GM23338 (cell line): ENCODE measurements around the gene MIB2. TPM values are rescaled to one million over a fixed set of nuclear protein-coding genes. Genes with fewer than 3 reads are reported as not detected.

Experiments
- ATAC-seq: fragments of 200-7000 bp; cut with Tn5 transposase; 3 replicates; pipeline ENCODE4 v1.9.1; 2020
- DNase-seq: peaks from one replicate; pipeline ENCODE4 v3.0.0-alpha.2; 2015; ENCODE audit warnings: low spot score
- H2AFZ ChIP-seq: fragments of 200-600 bp; sonication (generic); 2 replicates; pipeline ENCODE4 v1.8.0; 2016; ENCODE audit warnings: antibody characterized with exemption, mild to moderate bottlenecking, moderate library complexity
- H3F3A ChIP-seq: fragments of 200-600 bp; sonication (generic); replicated peaks from 2 replicates; pipeline ENCODE4 v1.8.0; 2017; ENCODE audit warnings: antibody characterized with exemption, mixed run types, low read depth
- H3K27ac ChIP-seq: fragments of 200-600 bp; sonication (generic); 2 replicates; pipeline ENCODE4 v1.6.1; 2016; ENCODE audit warnings: low read depth
- H3K27me3 ChIP-seq: fragments of 200-600 bp; sonication (generic); 2 replicates; pipeline ENCODE4 v1.8.0; 2016; ENCODE audit warnings: mild to moderate bottlenecking, mixed run types, moderate library complexity; ENCODE audit not compliant: insufficient read depth
- H3K36me3 ChIP-seq: fragments of 200-600 bp; sonication (generic); 2 replicates; pipeline ENCODE4 v1.8.0; 2016; ENCODE audit warnings: mild to moderate bottlenecking; ENCODE audit not compliant: insufficient read depth
- H3K4me1 ChIP-seq: fragments of 200-600 bp; sonication (generic); 2 replicates; pipeline ENCODE4 v1.8.0; 2016; ENCODE audit warnings: mild to moderate bottlenecking, moderate library complexity; ENCODE audit not compliant: insufficient read depth
- H3K4me2 ChIP-seq: fragments of 200-600 bp; sonication (generic); 2 replicates; pipeline ENCODE4 v1.7.1; 2017; ENCODE audit warnings: mixed run types
- H3K4me3 ChIP-seq: fragments of 200-600 bp; sonication (generic); 2 replicates; pipeline ENCODE4 v1.6.1; 2016; ENCODE audit warnings: mixed run types
- H3K79me2 ChIP-seq: fragments of 200-600 bp; sonication (generic); replicated peaks from 2 replicates; pipeline ENCODE4 v1.8.0; 2017; ENCODE audit warnings: mild to moderate bottlenecking; ENCODE audit not compliant: insufficient read depth
- H3K9me2 ChIP-seq: fragments of 200-600 bp; sonication (generic); 2 replicates; pipeline ENCODE4 v1.8.0; 2017; ENCODE audit not compliant: insufficient read depth
- H4K20me1 ChIP-seq: fragments of 200-600 bp; sonication (generic); replicated peaks from 2 replicates; pipeline ENCODE4 v1.8.0; 2017; ENCODE audit warnings: mild to moderate bottlenecking; ENCODE audit not compliant: insufficient read depth
- H3K27ac Mint-ChIP-seq: 2 replicates; pipeline ENCODE4 v1.8.0; 2020; ENCODE audit warnings: inconsistent platforms, mild to moderate bottlenecking, moderate library complexity, mixed read lengths
- H3K27me3 Mint-ChIP-seq: 3 replicates; pipeline ENCODE4 v1.8.0; 2022; ENCODE audit warnings: low read depth, mild to moderate bottlenecking, moderate library complexity, mixed read lengths, inconsistent platforms; ENCODE audit not compliant: insufficient read depth, poor library complexity
- H3K36me3 Mint-ChIP-seq: 3 replicates; pipeline ENCODE4 v1.8.0; 2021; ENCODE audit warnings: low read depth, mild to moderate bottlenecking, inconsistent platforms, moderate library complexity, mixed read lengths
- H3K4me1 Mint-ChIP-seq: 3 replicates; pipeline ENCODE4 v1.8.0; 2020; ENCODE audit warnings: mild to moderate bottlenecking, inconsistent platforms, mixed read lengths
- H3K4me3 Mint-ChIP-seq: 3 replicates; pipeline ENCODE4 v1.8.0; 2021; ENCODE audit warnings: moderate library complexity, mild to moderate bottlenecking, inconsistent platforms, mixed read lengths
- H3K9me3 Mint-ChIP-seq: 3 replicates; pipeline ENCODE4 v1.8.0; 2020; ENCODE audit warnings: moderate library complexity, mild to moderate bottlenecking, inconsistent platforms, mixed read lengths
- CREB1 ChIP-seq: fragments of 250-450 bp; sonication (Bioruptor Pico); IDR thresholded peaks from 2 replicates; pipeline ENCODE4 v1.5.0; 2020; ENCODE audit warnings: low read depth, mild to moderate bottlenecking, moderate library complexity
- CTCF ChIP-seq, 2 experiments: fragments of 200-600 bp in 1 of 2; sonication (generic) in 1 of 2; conservative IDR thresholded peaks; 2 replicates each; pipeline versions ENCODE4 v1.5.1 to v1.6.1; 2016 to 2017; ENCODE audit warnings: antibody characterized with exemption in 2 of 2, low read depth in 2 of 2, mild to moderate bottlenecking in 2 of 2, moderate library complexity in 1 of 2
- polyA plus RNA-seq: library from polyadenylated mRNA; unstranded; fragments of >200 nt; fragmentation: Nextera tagmentation; extraction: Ambion mirVana; gene quantifications from 2 replicates; pipeline ENCODE4 v1.2.1, GENCODE V29; 2016
- total RNA-seq: library from RNA; depleted of rRNA; stranded (reverse); fragments of >200 nt; shearing (Covaris generic); gene quantifications from 2 replicates; pipeline ENCODE4 v1.2.3, GENCODE V29; 2014; rRNA removed

The MIB2 gene
- total and polyA plus RNA-seq, 2 experiments from 2014 or later = 82.6 to 104 TPM

- no peak overlapping the region for H2AFZ ChIP-seq
- ATAC-seq = peak; percentile 72
- peaks cover 17% of the 10 kb centered on the region; the same call in 1 of the 2 replicates for H4K20me1 ChIP-seq
- H3K27ac ChIP-seq = peak overlapping the region; percentile 80; the same call in 1 of the 2 replicates
- Mint-ChIP-seq H3K27ac (peak overlapping the region; percentile 94), H3K4me1 (peaks cover 33% of the 10 kb centered on the region), H3K27me3 (peaks cover 15% of the 10 kb centered on the region), H3K9me3 (no peaks in the 10 kb centered on the region), H3K36me3 (peaks cover 9% of the 10 kb centered on the region), H3K4me3 (peak overlapping the region; percentile 16; the same call in 1 of the 3 replicates)
- H3K4me2 ChIP-seq = peak overlapping the region; percentile 51; the same call in 1 of the 2 replicates
- H3K79me2 ChIP-seq = peaks cover 60% of the 10 kb centered on the region
- DNase-seq = peak; percentile 70
- no peak overlapping the region for H3K4me3 ChIP-seq
- TF ChIP-seq CTCF (conservative IDR thresholded peaks at IDR 0.05; ENCODE audit: low read depth in 2 of 2) (peak; percentile 50 to 62), CREB1 (CRISPR knock-in tag) (no peak)
- peaks cover 11% of the 10 kb centered on the region; the same call in 1 of the 2 replicates for H3F3A ChIP-seq
- no peaks in the 10 kb centered on the region for H3K36me3 ChIP-seq
- no peaks in the 10 kb centered on the region for H3K9me2 ChIP-seq
- peaks cover 3% of the 10 kb centered on the region for H3K4me1 ChIP-seq
- no peaks in the 10 kb centered on the region for H3K27me3 ChIP-seq
These were observed 63.5 kb downstream of the MIB2 start for GRCh38 chr1:1678581-1679380.

Other genes with a start within 250 kb of the MIB2 start
- 156 and 167 TPM in 2 replicates for gene AURKAIP1, start 240.3 kb upstream of the MIB2 start, total RNA-seq
- gene AURKAIP1, start 240.3 kb upstream of the MIB2 start, polyA plus RNA-seq = 355 and 369 TPM in 2 replicates
- gene CCNL2, start 216.2 kb upstream of the MIB2 start, total RNA-seq = 146 and 147 TPM in 2 replicates
- gene CCNL2, start 216.2 kb upstream of the MIB2 start, polyA plus RNA-seq = 99.4 and 115 TPM in 2 replicates
- gene MRPL20, start 208.2 kb upstream of the MIB2 start, total RNA-seq = 158 and 173 TPM in 2 replicates
- gene MRPL20, start 208.2 kb upstream of the MIB2 start, polyA plus RNA-seq = 319 and 344 TPM in 2 replicates
- 1.7 and 1.8 TPM in 2 replicates for gene ANKRD65, start 194.2 kb upstream of the MIB2 start, total RNA-seq
- 1.6 and 2.6 TPM in 2 replicates for gene ANKRD65, start 194.2 kb upstream of the MIB2 start, polyA plus RNA-seq
- gene VWA1, start 179.8 kb upstream of the MIB2 start, total RNA-seq = 21.9 and 31.5 TPM in 2 replicates
- 7.2 and 7.9 TPM in 2 replicates for gene VWA1, start 179.8 kb upstream of the MIB2 start, polyA plus RNA-seq
- gene ATAD3C, start 165.8 kb upstream of the MIB2 start, total RNA-seq = 0.45 and 1.2 TPM in 2 replicates
- 1.1 and 1.3 TPM in 2 replicates for gene ATAD3C, start 165.8 kb upstream of the MIB2 start, polyA plus RNA-seq
- gene ATAD3B, start 143.7 kb upstream of the MIB2 start, total RNA-seq = 61.4 and 63.4 TPM in 2 replicates
- 32.3 and 37.8 TPM in 2 replicates for gene ATAD3B, start 143.7 kb upstream of the MIB2 start, polyA plus RNA-seq
- gene ATAD3A, start 103.3 kb upstream of the MIB2 start, total RNA-seq = 71.4 and 80.3 TPM in 2 replicates
- 36.5 and 39.3 TPM in 2 replicates for gene ATAD3A, start 103.3 kb upstream of the MIB2 start, polyA plus RNA-seq
- gene TMEM240, start 74.9 kb upstream of the MIB2 start, total RNA-seq = 0.74 and 5.1 TPM in 2 replicates
- gene TMEM240, start 74.9 kb upstream of the MIB2 start, polyA plus RNA-seq = 1.8 and 1.9 TPM in 2 replicates
- 148 and 163 TPM in 2 replicates for gene SSU72, start 40.6 kb upstream of the MIB2 start, total RNA-seq
- gene SSU72, start 40.6 kb upstream of the MIB2 start, polyA plus RNA-seq = 244 and 248 TPM in 2 replicates
- gene FNDC10, start 15.4 kb upstream of the MIB2 start, total RNA-seq = 11.1 and 15.1 TPM in 2 replicates
- 7.7 and 8.6 TPM in 2 replicates for gene FNDC10, start 15.4 kb upstream of the MIB2 start, polyA plus RNA-seq
- gene MMP23B, start 16.7 kb downstream of the MIB2 start, total RNA-seq = 12.5 and 15.8 TPM in 2 replicates
- gene MMP23B, start 16.7 kb downstream of the MIB2 start, polyA plus RNA-seq = 15.0 and 16.2 TPM in 2 replicates
- 19.8 and 22.4 TPM in 2 replicates for gene CDK11B, start 43.5 kb downstream of the MIB2 start, total RNA-seq
- 76.7 and 82.1 TPM in 2 replicates for gene CDK11B, start 43.5 kb downstream of the MIB2 start, polyA plus RNA-seq
- gene SLC35E2B, start 77.3 kb downstream of the MIB2 start, total RNA-seq = 53.4 and 63.0 TPM in 2 replicates
- gene SLC35E2B, start 77.3 kb downstream of the MIB2 start, polyA plus RNA-seq = 16.8 and 17.6 TPM in 2 replicates
- 19.6 and 22.8 TPM in 2 replicates for gene CDK11A, start 108.9 kb downstream of the MIB2 start, total RNA-seq
- gene CDK11A, start 108.9 kb downstream of the MIB2 start, polyA plus RNA-seq = 72.6 and 76.1 TPM in 2 replicates
- gene NADK, start 163.0 kb downstream of the MIB2 start, total RNA-seq = 62.8 and 73.2 TPM in 2 replicates
- gene NADK, start 163.0 kb downstream of the MIB2 start, polyA plus RNA-seq = 45.3 and 47.2 TPM in 2 replicates